H1 (cell line): Measurements from ENCODE around the gene FHIT. TPM values are rescaled to one million over a fixed set of nuclear protein-coding genes. Genes with fewer than 3 reads are reported as not detected.

Experiments
- CTCF ChIA-PET: fragments of 300-600 bp; sonication (Branson Sonifier 250); formaldehyde crosslinking; loops from one replicate; lab custom pipeline; 2021; ENCODE audit not compliant: partially characterized antibody; lab: Charles Lee
- POLR2A ChIA-PET: fragments of 300-600 bp; sonication (Branson Sonifier 250); formaldehyde crosslinking; loops from one replicate; lab custom pipeline; 2021; ENCODE audit warnings: inconsistent platforms; ENCODE audit not compliant: partially characterized antibody; lab: Charles Lee
- DNase-seq, 2 experiments: peaks; one replicate each; pipeline versions ENCODE4 v3.0.0 to v3.0.0-alpha.2; 2010 to 2022; ENCODE audit warnings: low spot score in 2 of 2, low read depth in 1 of 2, mixed read lengths in 1 of 2
- FAIRE-seq: peaks from 2 replicates; lab custom pipeline; 2011; peaks lifted over from hg19 to GRCh38; lab: Jason Lieb, UNC
- H2AFZ ChIP-seq: 2 replicates; pipeline ENCODE4 v1.8.1; 2012; ENCODE audit warnings: low read length, inconsistent platforms
- H2AK5ac ChIP-seq: 2 replicates; pipeline ENCODE4 v1.6.1; 2013; ENCODE audit warnings: low read depth, low read length
- H2BK120ac ChIP-seq: replicated peaks from 2 replicates; pipeline ENCODE3; 2013; ENCODE audit warnings: low read depth, low read length, inconsistent platforms
- H2BK12ac ChIP-seq: 2 replicates; pipeline ENCODE4 v1.6.1; 2013; ENCODE audit warnings: low read depth, low read length
- H2BK15ac ChIP-seq: 2 replicates; pipeline ENCODE4 v1.6.1; 2013; ENCODE audit warnings: low read length
- H2BK20ac ChIP-seq: 2 replicates; pipeline ENCODE4 v1.6.1; 2013; ENCODE audit warnings: low read length
- H2BK5ac ChIP-seq: 2 replicates; pipeline ENCODE4 v1.6.1; 2013; ENCODE audit warnings: low read depth, low read length
- H3K14ac ChIP-seq: 2 replicates; pipeline ENCODE4 v1.6.1; 2013; ENCODE audit warnings: inconsistent platforms; ENCODE audit not compliant: insufficient read length
- H3K18ac ChIP-seq: 2 replicates; pipeline ENCODE4 v1.6.1; 2013; ENCODE audit warnings: low read length; ENCODE audit errors: extremely low read depth
- H3K23ac ChIP-seq: 2 replicates; pipeline ENCODE4 v1.6.1; 2013; ENCODE audit warnings: inconsistent platforms; ENCODE audit not compliant: insufficient read length
- H3K23me2 ChIP-seq: 2 replicates; pipeline ENCODE4 v1.6.1; 2013; ENCODE audit warnings: low read depth, low read length
- H3K27ac ChIP-seq: 2 replicates; pipeline ENCODE4 v1.6.1; 2011; ENCODE audit warnings: low read depth, low read length, inconsistent platforms
- H3K27me3 ChIP-seq, 4 experiments: replicated peaks in 1 of 4; 1 replicate in 1 of 4; 2 replicates in 3 of 4; pipeline versions ENCODE4 v1.6.1 to v1.8.1; 2011 to 2013; ENCODE audit warnings: low read length in 3 of 4, mild to moderate bottlenecking in 3 of 4, inconsistent platforms in 2 of 4, mixed read lengths in 2 of 4, moderate library complexity in 1 of 4; ENCODE audit not compliant: control insufficient read depth in 3 of 4, insufficient read depth in 3 of 4; ENCODE audit errors: extremely low read depth in 1 of 4
- H3K36me3 ChIP-seq, 4 experiments: 2 replicates each; pipeline versions ENCODE4 v1.6.1 to v1.8.1; 2011 to 2013; ENCODE audit warnings: mild to moderate bottlenecking in 4 of 4, low read length in 3 of 4, moderate library complexity in 2 of 4, control low read depth in 1 of 4, inconsistent platforms in 1 of 4; ENCODE audit not compliant: insufficient read depth in 4 of 4, control insufficient read depth in 2 of 4
- H3K4ac ChIP-seq: replicated peaks from 2 replicates; pipeline ENCODE3; 2013; ENCODE audit warnings: low read length, low read depth, mixed read lengths, inconsistent platforms; ENCODE audit not compliant: insufficient read length
- H3K4me1 ChIP-seq, 4 experiments: replicated peaks in 1 of 4; 1 replicate in 1 of 4; 2 replicates in 3 of 4; pipeline versions ENCODE4 v1.6.1 to v1.8.1; 2011 to 2013; ENCODE audit warnings: low read length in 3 of 4, inconsistent platforms in 2 of 4, mixed read lengths in 1 of 4; ENCODE audit not compliant: insufficient read depth in 4 of 4, control insufficient read depth in 3 of 4
- H3K4me2 ChIP-seq, 2 experiments: 2 replicates each; pipeline versions ENCODE4 v1.6.1 to v1.8.1; 2011 to 2013; ENCODE audit warnings: low read depth in 2 of 2, low read length in 2 of 2, control low read depth in 1 of 2, inconsistent platforms in 1 of 2, mild to moderate bottlenecking in 1 of 2; ENCODE audit not compliant: insufficient read depth in 1 of 2
- H3K4me3 ChIP-seq, 4 experiments: fragments of 200-600, 300-600 bp in 1 of 4; sonication (generic), shearing (Covaris generic), sonication (Bioruptor Twin) in 1 of 4; 2 replicates each; pipeline versions ENCODE4 v1.5.1 to v1.8.1; 2011 to 2016; ENCODE audit warnings: low read length in 4 of 4, low read depth in 3 of 4, control low read depth in 2 of 4, inconsistent platforms in 2 of 4, mild to moderate bottlenecking in 2 of 4, mixed read lengths in 1 of 4, moderate library complexity in 1 of 4; ENCODE audit not compliant: insufficient read depth in 2 of 4; ENCODE audit errors: extremely low read depth in 1 of 4
- H3K56ac ChIP-seq: replicated peaks from 2 replicates; pipeline ENCODE3; 2013; ENCODE audit warnings: low read depth, mild to moderate bottlenecking, mixed read lengths, low read length, inconsistent platforms; ENCODE audit not compliant: insufficient read length
- H3K79me1 ChIP-seq: 2 replicates; pipeline ENCODE4 v1.6.1; 2013; ENCODE audit warnings: low read depth, low read length, control low read depth
- H3K79me2 ChIP-seq, 2 experiments: 2 replicates each; pipeline versions ENCODE4 v1.6.1 to v1.8.1; 2012 to 2013; ENCODE audit warnings: low read length in 2 of 2, mild to moderate bottlenecking in 2 of 2, inconsistent platforms in 1 of 2; ENCODE audit not compliant: insufficient read depth in 2 of 2, control insufficient read depth in 1 of 2
- H3K9ac ChIP-seq, 4 experiments: replicated peaks in 1 of 4; 1 replicate in 1 of 4; 2 replicates in 3 of 4; pipeline versions ENCODE4 v1.6.1 to v1.8.1; 2011 to 2013; ENCODE audit warnings: low read depth in 3 of 4, low read length in 3 of 4, control low read depth in 2 of 4, mild to moderate bottlenecking in 2 of 4, moderate library complexity in 2 of 4, inconsistent platforms in 1 of 4; ENCODE audit errors: extremely low read depth in 1 of 4
- H3K9me3 ChIP-seq, 2 experiments: 2 replicates each; pipeline versions ENCODE4 v1.6.1 to v1.8.1; 2012 to 2013; ENCODE audit warnings: mild to moderate bottlenecking in 2 of 2, moderate library complexity in 2 of 2, control low read depth in 1 of 2, inconsistent platforms in 1 of 2, low read depth in 1 of 2, low read length in 1 of 2, mixed read lengths in 1 of 2; ENCODE audit not compliant: insufficient read depth in 2 of 2
- H4K20me1 ChIP-seq, 2 experiments: replicated peaks in 1 of 2; 2 replicates each; pipeline versions ENCODE3 to v1.8.1; 2011 to 2013; ENCODE audit warnings: inconsistent platforms in 2 of 2, low read length in 2 of 2, mild to moderate bottlenecking in 1 of 2; ENCODE audit not compliant: insufficient read depth in 2 of 2, control insufficient read depth in 1 of 2
- H4K5ac ChIP-seq: 2 replicates; pipeline ENCODE4 v1.6.1; 2013; ENCODE audit warnings: low read length, low read depth, mixed read lengths, inconsistent platforms; ENCODE audit not compliant: insufficient read length
- H4K8ac ChIP-seq: 2 replicates; pipeline ENCODE4 v1.8.0; 2013; ENCODE audit warnings: mild to moderate bottlenecking, moderate library complexity, low read length, inconsistent platforms; ENCODE audit not compliant: insufficient read depth; ENCODE audit errors: extremely low read depth
- H4K91ac ChIP-seq: replicated peaks from 2 replicates; pipeline ENCODE3; 2013; ENCODE audit warnings: low read length, mixed read lengths, inconsistent platforms; ENCODE audit not compliant: insufficient read length
- ASH2L ChIP-seq: fragments of 200-600, 300-600 bp; sonication (generic); IDR thresholded peaks from one replicate; pipeline ENCODE4 v1.7.1; 2017; ENCODE audit warnings: low read length
- CBX8 ChIP-seq: fragments of 300-800, 300-1000 bp; sonication (generic); IDR thresholded peaks from 2 replicates; pipeline ENCODE4 v1.7.1; 2016; ENCODE audit warnings: low read depth, low read length, borderline replicate concordance
- CEBPB ChIP-seq: IDR thresholded peaks from 2 replicates; pipeline ENCODE4 v1.6.1; 2012; ENCODE audit warnings: low read depth, low read length
- CTCF ChIP-seq, 3 experiments: IDR thresholded peaks; 1 replicate in 2 of 3; 2 replicates in 1 of 3; pipeline versions ENCODE4 v1.5.1 to v1.6.1; 2011; ENCODE audit warnings: low read length in 3 of 3, mild to moderate bottlenecking in 3 of 3, inconsistent platforms in 2 of 3, low read depth in 1 of 3, moderate library complexity in 1 of 3; ENCODE audit not compliant: insufficient read depth in 1 of 3; ENCODE audit errors: control extremely low read depth in 1 of 3
- EP300 ChIP-seq, 2 experiments: IDR thresholded peaks; 1 replicate in 1 of 2; 2 replicates in 1 of 2; pipeline ENCODE4 v1.6.1; 2011 to 2012; ENCODE audit warnings: low read depth in 2 of 2, low read length in 2 of 2, mild to moderate bottlenecking in 2 of 2, borderline replicate concordance in 1 of 2, inconsistent platforms in 1 of 2, moderate library complexity in 1 of 2
- GABPA ChIP-seq: IDR thresholded peaks from 2 replicates; pipeline ENCODE4 v1.6.1; 2011; ENCODE audit warnings: mild to moderate bottlenecking, low read length, moderate library complexity, borderline replicate concordance; ENCODE audit not compliant: insufficient read depth
- KDM1A ChIP-seq: fragments of 200-600, 300-600 bp; sonication (generic); IDR thresholded peaks from 2 replicates; pipeline ENCODE4 v1.7.1; 2016; ENCODE audit warnings: mild to moderate bottlenecking, low read length, borderline replicate concordance
- KDM4A ChIP-seq: IDR thresholded peaks from one replicate; pipeline ENCODE4 v1.7.1; 2012; ENCODE audit warnings: low read depth, mild to moderate bottlenecking, moderate library complexity, low read length, inconsistent platforms; ENCODE audit not compliant: severe bottlenecking
- KDM5A ChIP-seq: fragments of 200-600 bp; IDR thresholded peaks from 2 replicates; pipeline ENCODE4 v1.7.1; 2012; ENCODE audit warnings: mild to moderate bottlenecking, low read length, inconsistent platforms, mixed read lengths
- RBBP5 ChIP-seq: IDR thresholded peaks from 2 replicates; pipeline ENCODE4 v1.7.1; 2012; ENCODE audit warnings: low read depth, mild to moderate bottlenecking, inconsistent platforms, low read length, moderate library complexity, borderline replicate concordance
- SIX5 ChIP-seq: IDR thresholded peaks from 2 replicates; pipeline ENCODE4 v1.6.1; 2011; ENCODE audit warnings: mild to moderate bottlenecking, low read depth, low read length
- SP2 ChIP-seq: IDR thresholded peaks from 2 replicates; pipeline ENCODE4 v1.6.1; 2012; ENCODE audit warnings: mild to moderate bottlenecking, low read length, inconsistent platforms
- WGBS, 2 experiments: shearing (Covaris generic) in 1 of 2; methylation state at CpG; one replicate each; pipeline versions ENCODE4 v1.1.6 to v1.1.7; 2013 to 2015; ENCODE audit warnings: low lambda C conversion rate in 2 of 2, mixed read lengths in 2 of 2, inconsistent platforms in 1 of 2, low coverage in 1 of 2, missing lambda C conversion rate in 1 of 2; ENCODE audit not compliant: insufficient replicate concordance in 2 of 2, insufficient coverage in 1 of 2, insufficient read length in 1 of 2; ENCODE audit errors: extremely low coverage in 1 of 2, missing lambda C conversion rate in 1 of 2; 5-methylcytosine and 5-hydroxymethylcytosine counted together
- polyA plus RNA-seq, 7 experiments: library from polyadenylated mRNA; depleted of rRNA in 3 of 7; stranded (reverse) in 5 of 7; unstranded in 2 of 7; fragments of >200 nt in 5 of 7; fragments of 200-250 nt in 2 of 7; gene quantifications; 1 replicate in 5 of 7; 2 replicates in 1 of 7; 4 replicates in 1 of 7; pipeline versions ENCODE4 v1.2.1 to v1.2.3, GENCODE V29; 2011 to 2013; ENCODE audit warnings: missing spikeins in 2 of 7, mixed read lengths in 2 of 7
- total RNA-seq: library from RNA; stranded (reverse); fragmentation: NEBNext Ultra II Directional; extraction: Animal tissue kit (Norgen Biotek cat#: 25700); gene quantifications from 2 replicates; pipeline ENCODE4 v1.2.1, GENCODE V29; 2021

FHIT gene
- total and polyA plus RNA-seq, 2 of the 8 experiments (the other 6 are each of a cell fraction or from before 2014, with no cell fraction given): 1.2 to 3.2 TPM

GRCh38 chr3:60585918-60586317 lies 665.3 kb downstream of the FHIT start:
- H3K56ac ChIP-seq: no peak overlapping the region
- H3K4me3 ChIP-seq: no peak overlapping the region
- H3K23me2 ChIP-seq: no peaks in the 10 kb centered on the region
- no peak overlapping the region for H3K23ac ChIP-seq
- H4K5ac ChIP-seq: no peak overlapping the region
- no peak overlapping the region for H4K91ac ChIP-seq
- no peaks in the 10 kb centered on the region for H3K79me2 ChIP-seq
- H3K9me3 ChIP-seq: no peaks in the 10 kb centered on the region
- no peak overlapping the region for H2BK20ac ChIP-seq
- no peak overlapping the region for H3K4me2 ChIP-seq
- H2BK5ac ChIP-seq: no peak overlapping the region
- no peak for DNase-seq
- H2AFZ ChIP-seq: no peak overlapping the region
- CTCF ChIA-PET: interaction anchor here (6.5 kb wide), 1 partner anchor 157 kb away, joined by 45 read pairs; no protein-coding TSS in a partner anchor
- H3K4ac ChIP-seq: no peak overlapping the region
- H3K79me1 ChIP-seq: no peaks in the 10 kb centered on the region
- H2AK5ac ChIP-seq: no peak overlapping the region
- no peak overlapping the region for H3K9ac ChIP-seq
- no peaks in the 10 kb centered on the region for H3K27me3 ChIP-seq
- no peaks in the 10 kb centered on the region for H4K20me1 ChIP-seq
- no peak overlapping the region for H2BK12ac ChIP-seq
- 0% methylated on average over 1 of the region's 1 CpG; no CpG with 5 or more reads in 1 of the 2 experiments for WGBS, 2 experiments
- H4K8ac ChIP-seq: no peak overlapping the region
- H2BK120ac ChIP-seq: no peak overlapping the region
- no peaks in the 10 kb centered on the region for H3K36me3 ChIP-seq
- H3K14ac ChIP-seq: no peak overlapping the region
- no peak for FAIRE-seq
- POLR2A ChIA-PET: no interaction called here
- H3K4me1 ChIP-seq: peaks cover 0 to 12% (median 2%) of the 10 kb centered on the region in 4 experiments; a peak in 2 of 7 replicates
- H2BK15ac ChIP-seq: no peak overlapping the region
- H3K18ac ChIP-seq: no peak overlapping the region
- no peak overlapping the region for H3K27ac ChIP-seq
- TF ChIP-seq RBBP5: no peak
- no peak for TF ChIP-seq SP2
- no peak for TF ChIP-seq CTCF (IDR thresholded peaks at IDR 0.05; ENCODE audit: control extremely low read depth in 1 of 3, insufficient read depth in 1 of 3, low read depth in 1 of 3, low read length in 3 of 3)
- no peak for TF ChIP-seq ASH2L
- TF ChIP-seq CBX8: no peak
- TF ChIP-seq EP300 (IDR thresholded peaks at IDR 0.05; ENCODE audit: borderline replicate concordance in 1 of 2, low read depth in 2 of 2, low read length in 2 of 2): no peak
- no peak for TF ChIP-seq KDM1A
- TF ChIP-seq KDM5A: no peak
- TF ChIP-seq KDM4A: no peak
- TF ChIP-seq CEBPB: no peak
- no peak for TF ChIP-seq SIX5
- TF ChIP-seq GABPA: no peak
